ENCODE data around the gene MARVELD3.
"Not testable (repeated sequence)": the region's sequence is repeated elsewhere in the genome, so short reads cannot be mapped to it uniquely, and the experiment has no call there.

The MARVELD3 gene

GRCh38 chr16:71626018-71626857 is at the start of gene MARVELD3:
MARVELD3 (plus strand) TSS chr16:71626184; CDS start chr16:71626230, 46 bp downstream.
- no peak for DNase-seq

- DNase-seq = no peak
Observed at GRCh38 chr16:71576971-71577370, 49.0 kb upstream of the MARVELD3 start, which contains the start of gene TAT. TAT (minus strand) TSS chr16:71577092; CDS start chr16:71576415, 677 bp downstream.

- DNase-seq = not testable (repeated sequence)
Observed at GRCh38 chr16:71582553-71582848, 43.5 kb upstream of the MARVELD3 start.

- DNase-seq = no peak
Observed at GRCh38 chr16:71584543-71585317, 41.3 kb upstream of the MARVELD3 start.

GRCh38 chr16:71585318-71585703 is 40.7 kb upstream of the MARVELD3 start:
- no peak for DNase-seq

- not testable (repeated sequence) for DNase-seq
Observed at GRCh38 chr16:71589334-71589733, 36.6 kb upstream of the MARVELD3 start.

- not testable (repeated sequence) for DNase-seq
Observed at GRCh38 chr16:71590071-71590470, 35.9 kb upstream of the MARVELD3 start.

GRCh38 chr16:71590584-71590983 is 35.4 kb upstream of the MARVELD3 start:
- DNase-seq = no peak

- DNase-seq = no peak
Observed at GRCh38 chr16:71591917-71592316, 34.1 kb upstream of the MARVELD3 start.

- DNase-seq = no peak
Observed at GRCh38 chr16:71593048-71593999, 32.7 kb upstream of the MARVELD3 start.

- no peak for DNase-seq
Observed at GRCh38 chr16:71594000-71594646, 31.9 kb upstream of the MARVELD3 start.

GRCh38 chr16:71595340-71595826 is 30.6 kb upstream of the MARVELD3 start:
- not testable (repeated sequence) for DNase-seq

- DNase-seq = not testable (repeated sequence)
Observed at GRCh38 chr16:71598426-71598825, 27.6 kb upstream of the MARVELD3 start.

GRCh38 chr16:71600822-71601221 is 25.2 kb upstream of the MARVELD3 start:
- DNase-seq = no peak

- DNase-seq = no peak
Observed at GRCh38 chr16:71609066-71609465, 16.9 kb upstream of the MARVELD3 start.

GRCh38 chr16:71610447-71610846 is 15.5 kb upstream of the MARVELD3 start:
- no peak for DNase-seq

- DNase-seq = peak; percentile 69
Observed at GRCh38 chr16:71610936-71611871, 14.8 kb upstream of the MARVELD3 start.

- DNase-seq = not testable (repeated sequence)
Observed at GRCh38 chr16:71614956-71615355, 11.0 kb upstream of the MARVELD3 start.

GRCh38 chr16:71618429-71618828 is 7.6 kb upstream of the MARVELD3 start:
- DNase-seq = no peak

GRCh38 chr16:71622088-71622487 is 3.9 kb upstream of the MARVELD3 start:
- no peak for DNase-seq

GRCh38 chr16:71623597-71623996 is 2.4 kb upstream of the MARVELD3 start:
- DNase-seq = no peak
